Neural progenitor cell (in vitro differentiated cells): ENCODE results near the gene SLC43A2.

Source experiments
- CTCF ChIP-seq: fragments of 200-600 bp; sonication (generic); IDR thresholded peaks from 2 replicates; pipeline ENCODE4 v1.5.1; 2017; ENCODE audit warnings: antibody characterized with exemption, mild to moderate bottlenecking
- EZH2 ChIP-seq: fragments of 200-600 bp; sonication (generic); IDR thresholded peaks from 2 replicates; pipeline ENCODE4 v1.6.1; 2017; ENCODE audit warnings: antibody characterized with exemption, mild to moderate bottlenecking, moderate library complexity
- EZH2phosphoT487 ChIP-seq: fragments of 200-600 bp; sonication (generic); IDR thresholded peaks from 2 replicates; pipeline ENCODE4 v1.6.1; 2017; ENCODE audit warnings: antibody characterized with exemption

DNA sequence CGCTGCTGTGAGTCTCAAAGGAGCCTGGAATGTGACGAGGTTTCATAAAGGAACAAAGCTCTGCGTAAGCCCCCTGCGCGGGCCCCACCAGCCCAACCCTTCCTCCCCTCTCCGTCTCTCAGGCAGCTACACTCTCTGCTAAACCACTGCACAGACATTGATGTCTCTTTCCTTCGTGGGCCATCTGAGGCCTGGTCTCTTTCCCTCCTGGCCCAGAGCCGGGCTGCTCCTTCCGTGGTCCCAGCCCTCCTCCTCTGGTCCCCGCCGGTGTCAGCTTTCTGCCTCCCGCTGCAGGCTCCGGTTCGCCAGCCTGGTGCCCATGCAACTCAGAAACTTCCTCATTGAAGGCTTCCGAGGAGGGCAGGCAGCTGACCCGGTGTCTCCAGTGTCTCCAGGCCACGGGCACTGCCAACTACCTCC is 9.5 kb upstream of the SLC43A2 start:
- TF ChIP-seq CTCF (no peak), EZH2 (no peak), EZH2phosphoT487 (no peak)
